NT2/D1 (cell line): Measurements from ENCODE around the gene CPXM2.

Experiments used
- SUZ12 ChIP-seq: IDR thresholded peaks from 2 replicates; pipeline ENCODE4 v1.6.1; 2011; ENCODE audit not compliant: insufficient read length, insufficient read depth; ENCODE audit errors: extremely low read depth
- YY1 ChIP-seq: IDR thresholded peaks from 2 replicates; pipeline ENCODE4 v1.6.1; 2011; ENCODE audit not compliant: insufficient read length, insufficient read depth

DNA sequence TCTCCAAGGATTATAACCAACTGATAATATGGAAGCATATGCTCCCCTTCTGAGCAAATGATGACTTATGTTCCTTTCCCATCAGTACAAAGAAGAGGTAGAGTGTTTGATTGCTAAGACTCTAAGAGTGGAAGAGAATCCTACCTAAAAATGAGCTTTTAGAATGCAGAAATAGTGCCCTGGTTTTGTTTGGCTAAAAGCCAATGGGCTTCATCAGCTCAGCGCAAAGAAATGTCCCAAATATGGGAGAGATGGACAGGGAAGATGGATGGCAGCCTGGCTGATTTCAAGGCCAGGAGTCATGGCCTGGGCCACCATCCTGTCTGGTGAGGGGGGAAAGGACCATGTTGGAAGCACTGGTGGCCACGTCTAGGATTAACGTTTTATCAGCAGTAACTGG is 165.2 kb downstream of the CPXM2 start:
- TF ChIP-seq YY1, result no peak
- TF ChIP-seq SUZ12, result no peak
